Natural killer cell (primary cell): ENCODE results near the gene EIF4G1. TPM values are rescaled to one million over a fixed set of nuclear protein-coding genes. Genes with fewer than 3 reads are reported as not detected.

Experiments
- ATAC-seq, 3 donors: fragments of 150-1000 bp in 2 of 3; fragments of 200-7000 bp in 1 of 3; cut with Tn5 transposase; 1 replicate in 1 of 3; 2 replicates in 2 of 3; pipeline ENCODE4 v1.10.0; 2021; ENCODE audit warnings: mild to moderate bottlenecking in 2 of 3, moderate library complexity in 2 of 3
- DNase-seq, 2 donors: peaks; one replicate each; pipeline versions ENCODE4 v3.0.0 to v3.0.0-alpha.2; 2013 to 2021; ENCODE audit warnings: mixed read lengths in 1 of 2
- H3K27ac ChIP-seq: one replicate; pipeline ENCODE4 v1.5.1; 2013; ENCODE audit warnings: mild to moderate bottlenecking, low read length
- H3K27me3 ChIP-seq: one replicate; pipeline ENCODE4 v1.6.1; 2013; ENCODE audit warnings: low read length; ENCODE audit not compliant: control insufficient read depth, insufficient read depth
- H3K36me3 ChIP-seq: one replicate; pipeline ENCODE4 v1.6.1; 2013; ENCODE audit warnings: low read length; ENCODE audit not compliant: control insufficient read depth, insufficient read depth
- H3K4me1 ChIP-seq: one replicate; pipeline ENCODE4 v1.6.1; 2013; ENCODE audit warnings: low read length; ENCODE audit not compliant: control insufficient read depth, insufficient read depth
- H3K4me3 ChIP-seq: one replicate; pipeline ENCODE4 v1.5.1; 2013; ENCODE audit warnings: low read length
- H3K9me3 ChIP-seq: one replicate; pipeline ENCODE4 v1.6.1; 2013; ENCODE audit warnings: low read length; ENCODE audit not compliant: control insufficient read depth, insufficient read depth
- H3K27ac Mint-ChIP-seq, 2 donors: one replicate each; pipeline ENCODE4 v1.8.0; 2022; ENCODE audit warnings: mild to moderate bottlenecking in 2 of 2, mixed read lengths in 2 of 2, moderate library complexity in 1 of 2
- H3K27me3 Mint-ChIP-seq, 2 donors: one replicate each; pipeline ENCODE4 v1.8.0; 2022; ENCODE audit warnings: low read depth in 2 of 2, mixed read lengths in 2 of 2
- H3K36me3 Mint-ChIP-seq: one replicate; pipeline ENCODE4 v1.8.0; 2022; ENCODE audit warnings: mixed read lengths
- H3K4me1 Mint-ChIP-seq, 2 donors: one replicate each; pipeline ENCODE4 v1.8.0; 2022; ENCODE audit warnings: mixed read lengths in 2 of 2
- H3K4me3 Mint-ChIP-seq: one replicate; pipeline ENCODE4 v1.8.0; 2022; ENCODE audit warnings: mild to moderate bottlenecking, moderate library complexity, mixed read lengths
- H3K9me3 Mint-ChIP-seq, 2 donors: one replicate each; pipeline ENCODE4 v1.8.0; 2022; ENCODE audit warnings: mixed read lengths in 2 of 2
- CTCF ChIP-seq: fragments of 200-600 bp; IDR thresholded peaks from one replicate; pipeline ENCODE4 v1.8.0; 2022; ENCODE audit warnings: antibody characterized with exemption
- WGBS: methylation state at CpG from one replicate; pipeline ENCODE4 v1.1.7; 2013; ENCODE audit warnings: missing lambda C conversion rate; ENCODE audit not compliant: insufficient coverage; 5-methylcytosine and 5-hydroxymethylcytosine counted together
- intact Hi-C: fragments of 100-400 bp; cut with micrococcal nuclease; formaldehyde crosslinking; loops from one replicate; pipeline ENCODE4 v1.14.2; 2022
- total RNA-seq, 4 donors: library from RNA; stranded (reverse); fragments of 120-200 nt in 1 of 4; gene quantifications; one replicate each; pipeline versions ENCODE4 v1.2.3 to v1.2.4, GENCODE V29; 2013 to 2022

Gene EIF4G1
- total RNA-seq, 3 donors from 2014 or later (not counting 1 experiment from before 2014, with no cell fraction given) = 220 to 235 (median 227) TPM

GRCh38 chr3:184366619-184367289 is 52.3 kb downstream of the EIF4G1 start:
- Histone ChIP-seq H3K4me1 (peaks cover 22% of the 10 kb centered on the region), H3K27me3 (no peaks in the 10 kb centered on the region), H3K9me3 (no peaks in the 10 kb centered on the region), H3K4me3 (no peak overlapping the region), H3K27ac (no peak overlapping the region), H3K36me3 (peaks cover 22% of the 10 kb centered on the region)
- Mint-ChIP-seq H3K4me3 (no peak overlapping the region), H3K36me3 (no peaks in the 10 kb centered on the region), H3K4me1 (peaks cover 19 to 33% of the 10 kb centered on the region in 2 donors), H3K9me3 (no peaks in the 10 kb centered on the region), H3K27ac (no peak overlapping the region), H3K27me3 (no peaks in the 10 kb centered on the region)
- WGBS = 93% methylated on average over 5 of the region's 5 CpGs
- no peak for DNase-seq
- no peak for TF ChIP-seq CTCF
- intact Hi-C loops = no loop called here
- ATAC-seq = no peak

GRCh38 chr3:184368116-184368515 is 53.7 kb downstream of the EIF4G1 start:
- ATAC-seq = no peak
- no peak overlapping the region for H3K27ac Mint-ChIP-seq
- no peak overlapping the region for H3K4me3 Mint-ChIP-seq
- no peaks in the 10 kb centered on the region for H3K36me3 Mint-ChIP-seq
- intact Hi-C loops = no loop called here
- DNase-seq = no peak
- H3K4me1 ChIP-seq = peaks cover 12% of the 10 kb centered on the region
- H3K27me3 ChIP-seq = no peaks in the 10 kb centered on the region
- no peaks in the 10 kb centered on the region for H3K9me3 Mint-ChIP-seq
- H3K4me3 ChIP-seq = no peak overlapping the region
- no peak for TF ChIP-seq CTCF
- WGBS = 93% methylated on average over 9 of the region's 9 CpGs
- peaks cover 18 to 26% of the 10 kb centered on the region in 2 donors for H3K4me1 Mint-ChIP-seq
- H3K9me3 ChIP-seq = no peaks in the 10 kb centered on the region
- H3K27ac ChIP-seq = no peak overlapping the region
- H3K27me3 Mint-ChIP-seq = no peaks in the 10 kb centered on the region
- peaks cover 22% of the 10 kb centered on the region for H3K36me3 ChIP-seq

GRCh38 chr3:184368586-184369183 is 54.3 kb downstream of the EIF4G1 start:
- H3K9me3 ChIP-seq = no peaks in the 10 kb centered on the region
- WGBS = 91% methylated on average over 3 of the region's 3 CpGs
- Mint-ChIP-seq H3K4me1 (peaks cover 13 to 20% of the 10 kb centered on the region in 2 donors), H3K27ac (peak overlapping the region in 1 of 2 donors; percentile 15), H3K9me3 (no peaks in the 10 kb centered on the region), H3K36me3 (no peaks in the 10 kb centered on the region), H3K4me3 (no peak overlapping the region), H3K27me3 (no peaks in the 10 kb centered on the region)
- TF ChIP-seq CTCF = no peak
- H3K4me1 ChIP-seq = peaks cover 8% of the 10 kb centered on the region
- no peak overlapping the region for H3K4me3 ChIP-seq
- intact Hi-C loops = no loop called here
- DNase-seq (no peak), ATAC-seq (no peak)
- peaks cover 22% of the 10 kb centered on the region for H3K36me3 ChIP-seq
- no peak overlapping the region for H3K27ac ChIP-seq
- H3K27me3 ChIP-seq = no peaks in the 10 kb centered on the region
